Fibroblast of mammary gland (primary cell): ENCODE results near the gene EEF2.
"Not testable (repeated sequence)": the region's sequence is repeated elsewhere in the genome, so short reads cannot be mapped to it uniquely, and the experiment has no call there.

Source experiments
- DNase-seq: peaks from one replicate; pipeline ENCODE4 v3.0.0-alpha.2; 2010; ENCODE audit warnings: low read depth
- H3K4me3 ChIP-seq: 2 replicates; pipeline ENCODE4 v1.5.1; 2011; ENCODE audit warnings: low read depth, mild to moderate bottlenecking, low read length, moderate library complexity; ENCODE audit not compliant: control insufficient read depth
- TF ChIP-seq, protein P1 (sequence below): conservative IDR thresholded peaks from 2 replicates; pipeline ENCODE4 v1.5.1; 2011; ENCODE audit warnings: low read depth, low read length, inconsistent platforms; ENCODE audit not compliant: control insufficient read depth, insufficient read depth

EEF2 gene

DNA sequence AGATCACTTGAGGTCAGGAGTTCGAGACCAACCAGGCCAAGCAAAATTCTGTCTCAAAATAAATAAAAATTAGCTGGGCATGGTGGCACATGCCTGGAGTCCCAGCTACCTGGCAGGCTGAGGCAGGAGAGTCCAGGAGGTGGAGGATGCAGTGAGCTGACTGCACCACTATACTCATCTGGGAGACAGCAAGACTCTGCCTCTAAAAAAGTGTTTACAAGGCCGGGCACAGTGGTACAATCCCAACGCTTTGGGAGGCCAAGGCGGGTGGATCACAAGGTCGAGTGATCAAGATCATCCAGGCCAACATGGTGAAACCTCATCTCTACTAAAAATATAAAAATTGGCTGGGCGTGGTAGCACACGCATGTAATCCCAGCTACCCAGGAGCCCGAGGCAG lies 10.1 kb downstream of the EEF2 start:
- TF ChIP-seq, protein P1, sequence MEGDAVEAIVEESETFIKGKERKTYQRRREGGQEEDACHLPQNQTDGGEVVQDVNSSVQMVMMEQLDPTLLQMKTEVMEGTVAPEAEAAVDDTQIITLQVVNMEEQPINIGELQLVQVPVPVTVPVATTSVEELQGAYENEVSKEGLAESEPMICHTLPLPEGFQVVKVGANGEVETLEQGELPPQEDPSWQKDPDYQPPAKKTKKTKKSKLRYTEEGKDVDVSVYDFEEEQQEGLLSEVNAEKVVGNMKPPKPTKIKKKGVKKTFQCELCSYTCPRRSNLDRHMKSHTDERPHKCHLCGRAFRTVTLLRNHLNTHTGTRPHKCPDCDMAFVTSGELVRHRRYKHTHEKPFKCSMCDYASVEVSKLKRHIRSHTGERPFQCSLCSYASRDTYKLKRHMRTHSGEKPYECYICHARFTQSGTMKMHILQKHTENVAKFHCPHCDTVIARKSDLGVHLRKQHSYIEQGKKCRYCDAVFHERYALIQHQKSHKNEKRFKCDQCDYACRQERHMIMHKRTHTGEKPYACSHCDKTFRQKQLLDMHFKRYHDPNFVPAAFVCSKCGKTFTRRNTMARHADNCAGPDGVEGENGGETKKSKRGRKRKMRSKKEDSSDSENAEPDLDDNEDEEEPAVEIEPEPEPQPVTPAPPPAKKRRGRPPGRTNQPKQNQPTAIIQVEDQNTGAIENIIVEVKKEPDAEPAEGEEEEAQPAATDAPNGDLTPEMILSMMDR, result no peak
- H3K4me3 ChIP-seq, result no peak overlapping the region
- no peak for DNase-seq

DNA sequence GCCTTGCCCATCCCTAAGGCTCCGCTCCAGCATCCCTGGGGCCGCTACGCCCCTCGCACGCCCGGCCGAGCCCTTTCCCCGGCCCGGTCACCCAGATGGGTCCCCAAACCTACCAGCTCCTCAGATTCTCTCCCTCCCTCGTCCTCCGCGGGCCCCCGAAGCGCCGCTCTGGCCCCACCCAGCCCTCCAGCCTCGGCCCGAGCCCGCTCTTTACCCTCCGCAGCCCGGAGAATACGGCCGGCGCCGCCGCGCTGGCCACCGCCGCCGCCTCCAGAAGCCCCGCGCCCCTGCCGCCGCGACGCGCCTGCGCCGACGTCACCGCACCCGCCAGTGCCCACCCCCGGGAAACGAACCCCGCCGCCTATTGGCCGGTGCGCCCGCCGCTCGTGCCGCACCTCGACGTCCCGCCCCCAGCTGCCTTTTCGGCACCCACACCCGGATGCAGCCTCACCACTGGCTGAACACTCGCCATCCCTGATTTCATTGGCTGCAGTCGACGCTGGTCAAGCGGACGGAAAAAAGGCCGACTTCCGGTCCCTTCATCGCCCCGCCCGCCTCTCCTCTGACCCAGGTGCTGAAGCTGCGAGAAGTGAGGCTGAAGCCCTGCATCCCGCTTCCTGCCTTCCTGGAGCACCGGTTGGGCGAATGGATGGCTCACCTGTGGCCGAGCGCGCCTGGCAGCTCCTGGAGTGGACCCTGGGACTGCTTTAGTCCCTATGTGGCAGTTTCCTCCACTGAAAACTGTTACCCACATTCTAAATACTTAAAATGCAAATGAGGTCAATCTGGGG lies 14.3 kb downstream of the EEF2 start, which contains the start of gene DAPK3:
TSS of gene DAPK3 (minus strand) at position 292 of the 791 bp plus-strand sequence. CDS start 1,364 bp downstream, outside the sequence.
- DNase-seq, result peak; percentile 97
- TF ChIP-seq, protein P1, result no peak
- peak within 1 kb of the TSS; percentile 91 for H3K4me3 ChIP-seq

DNA sequence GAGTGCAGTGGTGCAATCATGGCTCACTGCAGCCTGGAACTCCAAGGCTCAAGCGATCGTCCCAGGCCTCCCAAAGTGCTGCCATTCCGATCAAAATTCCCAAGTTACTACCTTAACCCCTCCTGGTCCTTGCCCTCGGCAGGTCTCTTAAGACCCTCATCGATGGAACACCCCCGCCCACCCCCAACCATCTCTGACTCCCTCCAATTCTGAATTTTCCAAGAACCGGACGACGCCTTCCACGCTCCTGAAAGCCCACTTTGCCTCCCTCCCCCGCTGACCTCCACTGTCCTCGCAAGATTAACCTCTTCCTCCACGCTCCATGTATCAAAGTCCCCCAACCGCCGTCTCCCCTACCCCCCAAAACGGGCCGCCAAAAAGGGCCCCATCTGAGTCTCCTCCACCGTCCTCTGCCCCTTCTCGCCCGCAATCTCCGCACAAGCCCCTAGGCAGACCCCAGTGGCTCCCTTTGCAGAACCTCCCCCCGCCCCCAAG lies 14.9 kb downstream of the EEF2 start:
- peak overlapping the region; percentile 91 for H3K4me3 ChIP-seq
- no peak for DNase-seq
- TF ChIP-seq, protein P1, result no peak

DNA sequence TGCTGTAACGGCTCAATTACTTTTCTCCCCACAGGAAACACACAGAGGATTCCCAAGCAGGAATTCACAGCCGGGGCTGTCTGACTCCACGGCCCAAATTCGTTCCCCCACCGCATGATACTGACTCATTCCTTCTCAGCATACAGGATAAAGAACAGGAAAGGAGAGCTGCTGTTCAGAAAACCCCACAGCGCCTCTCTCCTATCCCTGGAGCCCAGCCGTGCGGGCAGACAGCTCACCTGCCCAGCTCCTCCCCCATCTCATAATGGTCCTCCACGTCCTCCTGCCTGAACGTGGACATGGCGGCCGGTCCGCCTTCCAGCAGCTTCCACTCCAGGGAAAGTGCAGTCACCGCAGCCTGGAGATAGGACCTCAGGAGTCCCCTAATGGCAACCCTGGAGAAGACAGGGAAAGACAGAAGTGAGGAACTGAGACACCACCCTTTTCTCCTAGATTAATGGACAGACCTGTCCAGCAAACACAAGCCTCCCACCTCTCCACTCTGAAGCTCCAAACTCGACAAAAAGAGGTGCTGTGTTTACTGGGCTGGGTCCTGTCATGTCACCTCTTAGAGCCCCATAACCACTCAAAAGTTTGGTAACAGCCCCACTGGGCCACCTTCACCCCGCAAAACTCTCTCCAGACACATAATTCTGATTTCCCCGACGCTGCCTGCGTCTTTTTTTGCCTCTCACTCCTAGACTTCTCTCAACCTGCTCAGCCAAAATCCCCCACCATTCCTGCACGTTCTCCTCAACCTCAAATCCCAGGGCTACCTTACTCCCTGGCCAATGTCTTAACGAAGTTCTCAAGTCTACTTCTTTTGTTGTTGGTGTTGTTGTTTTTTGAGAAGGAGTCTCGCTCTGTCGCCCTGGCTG lies 15.6 kb downstream of the EEF2 start:
- TF ChIP-seq, protein P1, result peak; percentile 41
- peak overlapping the region; percentile 91 for H3K4me3 ChIP-seq
- DNase-seq, result peak; percentile 87

DNA sequence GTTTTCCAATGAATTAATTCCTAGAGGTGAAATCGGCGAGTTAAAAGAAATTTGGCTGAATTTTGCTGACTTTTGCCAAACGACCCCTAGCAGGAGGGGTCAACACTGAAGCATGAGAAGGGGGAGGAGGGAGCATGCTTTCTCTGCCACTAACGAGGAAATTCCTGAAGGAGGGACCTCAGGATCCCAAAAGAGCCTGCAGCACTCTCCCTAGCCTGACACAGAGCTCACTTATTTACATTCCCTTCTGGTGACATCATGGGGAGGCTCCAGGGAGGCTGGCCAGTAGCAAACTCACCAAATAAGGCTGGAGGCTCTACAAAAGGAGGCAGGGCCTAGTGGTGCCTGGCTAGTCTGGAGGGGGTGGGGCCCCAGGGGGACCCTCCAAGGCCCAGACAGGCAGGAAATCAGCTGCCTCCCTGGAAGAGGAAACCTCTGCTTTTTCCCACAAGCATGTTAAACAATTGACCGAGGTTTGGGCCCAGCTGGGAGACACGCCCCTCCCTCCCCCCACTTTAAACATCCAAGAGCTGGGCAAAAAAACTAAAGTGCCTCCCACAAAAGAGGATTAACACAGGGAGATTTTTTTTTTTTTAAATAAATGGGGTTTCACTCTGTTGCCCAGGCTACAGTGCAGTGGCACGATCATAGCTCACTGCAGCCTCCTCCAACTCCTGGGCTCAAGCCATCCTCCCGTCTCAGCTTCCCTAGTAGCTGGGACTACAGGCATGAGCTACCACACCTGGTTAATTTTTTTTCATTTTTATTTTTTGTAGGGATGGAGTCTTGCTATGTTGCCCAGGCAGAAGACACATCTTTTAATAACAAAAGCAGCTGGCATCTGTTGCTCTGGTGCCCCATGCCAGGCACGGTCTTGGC lies 16.5 kb downstream of the EEF2 start:
- H3K4me3 ChIP-seq, result peak overlapping the region; percentile 91
- TF ChIP-seq, protein P1, result no peak
- DNase-seq, result peak; percentile 98

DNA sequence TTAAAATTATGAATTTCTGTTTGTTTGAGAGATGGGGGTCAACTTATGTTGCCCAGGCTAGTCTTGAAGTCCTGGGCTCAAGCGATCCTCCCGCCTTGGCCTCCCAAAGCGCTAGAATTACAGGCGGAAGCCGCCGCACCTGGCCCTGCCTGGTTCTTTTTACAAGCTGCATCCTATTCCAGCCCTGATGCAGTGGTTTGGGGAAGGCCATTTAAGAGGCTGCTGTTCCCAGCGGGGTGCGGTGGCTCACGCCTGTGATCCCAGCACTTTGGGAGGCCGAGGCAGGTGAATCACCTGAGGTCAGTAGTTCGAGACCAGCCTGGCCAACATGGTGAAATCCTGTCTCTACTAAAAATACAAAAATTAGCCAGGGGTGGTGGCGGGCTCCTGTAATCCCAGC lies 17.3 kb downstream of the EEF2 start:
- DNase-seq, H3K4me3 ChIP-seq: not testable (repeated sequence)
